8988T (cell line): ENCODE data around the gene KRTAP10-7.
"Not testable (repeated sequence)": the region's sequence is repeated elsewhere in the genome, so short reads cannot be mapped to it uniquely, and the experiment has no call there.

ENCODE experiments used
- DNase-seq: peaks from one replicate; pipeline ENCODE4 v3.0.0; 2011

KRTAP10-7 gene

DNA sequence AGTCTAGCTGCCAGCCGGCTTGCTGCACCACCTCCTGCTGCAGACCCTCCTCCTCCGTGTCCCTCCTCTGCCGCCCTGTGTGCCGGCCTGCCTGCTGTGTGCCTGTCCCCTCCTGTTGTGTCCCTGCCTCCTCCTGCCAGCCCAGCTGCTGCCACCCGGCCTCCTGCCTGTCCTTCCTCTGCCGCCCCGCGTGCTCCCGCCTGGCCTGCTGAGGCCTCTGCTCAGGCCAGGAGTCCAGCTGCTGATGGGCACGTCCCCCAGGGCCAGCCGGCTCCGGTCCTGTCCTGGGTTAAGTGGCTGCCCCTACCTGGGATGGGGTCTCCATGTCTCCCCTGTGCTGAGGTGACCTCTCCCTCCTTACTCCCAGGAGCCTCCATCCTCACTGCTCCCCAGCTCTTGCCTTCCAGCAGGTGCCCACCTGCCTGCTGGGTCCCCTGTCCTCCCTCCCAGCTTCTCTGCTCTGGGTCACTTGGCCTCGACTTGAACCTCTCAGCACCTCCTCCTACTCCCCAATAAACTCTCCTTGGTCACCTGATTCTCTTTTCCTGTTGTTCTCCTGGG is 12.4 kb downstream of the KRTAP10-7 start:
- no peak for DNase-seq

DNA sequence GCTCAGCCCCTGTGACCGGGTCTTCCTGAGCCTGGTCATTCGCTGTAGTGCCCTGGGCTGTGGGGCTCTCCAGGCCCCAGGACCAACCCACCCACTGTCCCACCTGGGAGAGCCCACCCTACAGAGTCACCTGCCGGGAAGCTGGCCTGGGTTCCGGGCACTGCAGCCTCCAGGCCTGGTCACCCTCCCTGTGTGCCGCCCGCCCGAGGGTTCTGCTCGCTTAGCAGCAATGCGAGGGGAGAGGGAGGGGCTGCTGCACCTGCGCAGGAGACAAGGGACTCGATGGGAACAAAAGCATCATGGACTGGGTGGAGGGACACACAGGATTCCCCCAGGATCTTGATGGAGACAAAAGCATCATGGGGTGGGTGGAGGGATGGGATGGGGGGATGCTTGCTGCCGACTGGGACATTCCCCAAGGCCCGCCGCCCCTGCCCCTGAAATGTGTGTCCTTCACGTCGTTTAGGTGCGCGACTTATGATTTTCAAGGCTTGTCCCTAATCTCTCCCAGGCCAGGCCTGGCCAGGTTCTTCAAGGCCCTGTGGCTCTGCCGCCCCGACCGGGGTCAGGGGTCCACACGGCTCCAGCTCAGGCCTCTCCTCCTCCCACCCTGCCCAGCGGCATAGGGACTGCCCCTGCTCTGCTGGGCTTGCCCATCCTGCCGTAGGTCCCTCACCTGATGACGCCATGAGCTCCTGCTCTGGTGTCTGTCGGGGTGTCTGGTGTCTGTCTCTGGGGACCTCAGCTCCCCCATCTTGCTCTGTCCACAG is 13.2 kb downstream of the KRTAP10-7 start:
- DNase-seq: no peak

DNA sequence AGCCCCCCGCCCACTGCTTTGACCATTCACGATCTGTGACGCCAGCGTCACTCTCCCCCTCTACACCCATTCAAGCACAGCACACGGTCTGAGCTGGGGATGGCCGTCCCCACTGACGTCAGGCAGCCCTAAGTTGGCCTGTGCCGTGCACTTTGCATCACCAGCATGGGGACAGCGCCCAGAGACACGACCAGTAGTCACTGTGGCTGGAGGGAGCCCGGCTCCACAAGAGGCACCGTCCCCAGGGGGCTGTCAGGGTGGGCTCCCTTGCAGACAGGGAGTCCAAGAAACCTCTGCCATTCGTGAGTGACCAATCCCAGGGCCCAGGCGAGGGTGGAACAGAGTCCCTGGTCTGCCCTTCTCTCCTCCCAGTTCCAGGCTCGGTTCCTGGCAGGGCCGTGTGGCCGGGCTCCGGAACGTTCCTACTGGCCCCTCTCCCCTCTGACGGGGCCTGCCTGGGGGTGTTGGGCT is 13.8 kb downstream of the KRTAP10-7 start:
- DNase-seq: no peak

DNA sequence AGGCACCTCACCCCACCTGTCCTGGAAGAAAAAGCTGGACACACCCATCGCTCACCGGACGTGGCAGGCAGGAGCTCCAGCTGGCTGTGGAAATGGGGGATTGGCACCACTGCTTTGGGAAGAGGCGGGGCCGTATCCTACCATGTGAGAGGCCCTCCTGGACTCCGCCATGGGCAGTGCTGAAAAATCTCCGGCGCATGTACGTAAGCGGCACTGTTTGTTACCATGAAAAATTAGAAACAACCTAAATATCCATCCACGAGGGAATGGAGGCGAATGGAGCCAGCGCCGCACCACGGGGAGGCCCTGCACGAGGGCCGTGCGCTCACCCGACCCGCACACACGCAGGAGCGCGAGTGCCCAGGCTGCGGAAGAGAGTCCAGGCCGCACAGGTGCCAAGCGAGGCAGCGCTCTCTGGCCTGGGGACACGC is 14.6 kb downstream of the KRTAP10-7 start:
- DNase-seq: no peak

DNA sequence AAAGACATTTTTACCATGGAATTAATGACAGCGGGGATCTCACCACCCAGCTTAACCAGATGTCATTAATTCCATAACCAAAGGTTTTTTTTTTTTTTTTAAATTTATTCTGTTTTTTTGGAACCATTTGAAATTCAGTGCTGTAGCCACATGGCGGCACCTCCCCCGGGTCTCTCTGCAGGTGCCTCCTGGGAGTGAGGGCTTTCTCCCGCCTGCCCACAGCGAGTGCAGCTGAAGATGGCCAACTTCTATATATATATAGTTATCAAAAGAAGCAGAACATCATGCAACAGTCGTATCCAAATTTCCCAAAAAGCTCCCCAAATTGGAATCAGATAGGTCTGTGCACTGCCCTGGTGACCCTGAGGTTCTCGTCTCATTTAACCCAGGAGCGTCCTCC is 15.1 kb downstream of the KRTAP10-7 start:
- no peak for DNase-seq

DNA sequence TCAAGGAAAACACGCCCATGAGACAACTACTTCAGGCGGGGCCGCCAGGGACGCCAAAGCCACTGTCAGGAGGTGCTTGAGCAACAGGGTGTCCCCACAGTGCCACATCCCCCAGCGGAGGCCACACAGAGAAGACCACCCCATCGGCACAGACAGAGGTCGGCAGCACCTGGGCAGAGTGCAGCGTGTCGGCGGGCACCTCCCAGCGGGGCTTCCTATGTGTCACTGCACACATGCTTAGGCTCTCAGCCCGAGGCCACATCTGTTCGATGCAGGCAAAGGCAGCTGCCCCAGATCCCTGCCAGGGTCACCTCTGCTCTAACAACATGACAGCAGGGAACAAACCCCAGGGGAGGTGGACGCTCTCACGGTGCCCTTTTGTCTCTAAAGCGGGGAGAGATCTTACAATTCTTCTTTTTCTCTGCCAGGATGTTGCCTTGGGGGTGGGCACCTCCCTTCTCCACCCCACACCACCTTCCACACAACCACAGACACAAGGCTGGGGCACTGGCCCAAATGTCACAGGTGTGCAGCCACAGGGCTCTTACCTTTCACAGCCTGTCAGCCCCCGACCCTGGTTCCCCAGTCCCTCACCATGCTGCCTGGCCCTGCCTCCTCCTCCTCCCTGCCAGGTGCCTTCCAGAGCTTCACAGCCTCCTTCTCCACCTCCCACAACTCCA is 15.7 kb downstream of the KRTAP10-7 start:
- no peak for DNase-seq

DNA sequence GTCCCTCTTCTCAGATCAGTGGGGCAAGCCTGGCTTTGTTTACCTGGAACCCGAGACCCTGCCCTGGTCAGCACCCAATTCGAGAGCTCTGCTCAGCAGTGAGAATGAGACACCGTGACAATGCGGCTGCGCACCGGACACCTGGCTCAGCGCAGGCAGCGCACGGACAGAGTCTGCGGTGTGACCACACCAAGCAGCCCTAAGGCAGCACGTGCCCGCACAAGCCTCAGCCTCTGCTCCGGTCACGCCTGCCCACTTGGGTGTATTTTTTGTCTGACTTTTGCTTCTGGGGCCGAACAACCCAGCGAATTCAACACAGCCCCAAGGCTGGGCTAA is 16.2 kb downstream of the KRTAP10-7 start:
- no peak for DNase-seq

DNA sequence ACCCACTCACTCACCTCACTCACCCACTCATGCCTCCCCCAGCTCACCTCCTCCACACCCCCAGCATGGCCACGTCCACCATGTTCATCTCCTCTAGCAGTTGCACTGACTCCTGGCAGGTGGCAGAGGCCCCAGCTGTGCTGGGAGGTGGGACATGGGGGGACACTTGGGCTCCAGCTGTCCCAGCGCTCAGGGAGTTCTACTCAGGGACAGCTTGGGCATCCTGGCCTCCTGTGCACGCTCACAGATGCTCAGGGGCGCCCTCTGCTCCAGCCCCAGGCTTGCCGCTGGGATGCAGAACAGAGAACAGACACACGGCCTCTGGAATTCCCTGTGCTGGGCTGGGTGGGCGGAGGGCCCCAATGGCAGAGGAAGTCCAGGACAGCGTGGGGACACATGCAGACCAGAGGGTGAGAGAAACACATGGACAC is 16.7 kb downstream of the KRTAP10-7 start:
- no peak for DNase-seq

DNA sequence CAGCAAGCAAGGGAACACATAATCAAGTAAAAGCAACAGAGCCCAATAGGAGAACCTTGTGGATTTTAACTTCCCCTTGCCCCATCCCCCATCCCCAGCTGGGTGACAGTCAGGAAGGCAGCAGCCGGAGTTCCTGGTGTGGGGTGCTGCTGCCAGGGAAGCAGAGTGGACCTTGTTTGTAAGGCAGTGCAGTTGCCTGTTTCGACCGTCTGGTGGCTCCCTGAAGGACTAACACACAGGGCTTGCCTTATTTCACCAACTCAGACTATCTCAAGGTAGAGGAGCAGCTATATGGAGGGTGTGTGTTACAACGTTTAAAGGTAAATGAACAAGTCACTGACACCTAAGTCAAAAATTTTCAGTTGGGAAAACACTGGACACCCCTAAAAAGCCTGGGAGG is 18.1 kb downstream of the KRTAP10-7 start:
- peak; percentile 35 for DNase-seq

DNA sequence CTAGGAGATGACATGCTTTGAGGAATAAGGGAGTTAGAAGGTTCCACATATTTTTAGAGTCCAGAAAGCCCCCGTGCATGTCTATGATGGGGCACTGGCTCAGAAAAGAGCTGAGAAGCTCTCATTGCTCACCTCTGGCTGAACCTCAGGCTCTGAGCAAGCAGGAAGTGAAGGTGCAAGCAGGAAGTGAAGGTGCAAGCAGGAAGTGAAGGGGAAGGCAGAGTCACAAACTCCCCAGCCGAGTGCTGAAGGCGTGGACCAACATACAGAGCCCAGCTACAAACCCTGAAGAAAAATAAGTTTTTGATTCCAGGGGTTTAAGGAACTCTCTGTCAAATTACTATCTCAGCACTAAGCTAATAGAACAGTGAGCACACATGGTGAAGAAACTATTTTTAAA is 18.5 kb downstream of the KRTAP10-7 start:
- DNase-seq: no peak

DNA sequence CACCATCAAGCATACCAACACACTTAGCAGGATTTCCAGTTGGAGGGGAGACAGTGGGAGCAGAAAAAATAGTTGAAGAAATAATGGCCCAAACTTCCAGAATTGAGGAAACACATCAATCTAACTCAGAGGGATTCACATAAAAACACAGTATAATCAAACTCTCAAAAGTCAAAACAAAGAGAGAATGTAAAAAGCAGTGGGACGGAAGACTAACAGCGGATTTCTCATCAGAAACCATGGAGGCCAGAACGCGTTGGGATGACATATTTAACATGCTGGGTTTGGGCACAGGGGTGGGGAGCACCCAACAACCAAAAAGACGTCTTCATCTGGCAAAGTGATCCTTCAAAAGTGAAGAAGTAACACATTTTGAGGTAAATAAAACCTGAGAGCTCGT is 19.5 kb downstream of the KRTAP10-7 start:
- DNase-seq: no peak

DNA sequence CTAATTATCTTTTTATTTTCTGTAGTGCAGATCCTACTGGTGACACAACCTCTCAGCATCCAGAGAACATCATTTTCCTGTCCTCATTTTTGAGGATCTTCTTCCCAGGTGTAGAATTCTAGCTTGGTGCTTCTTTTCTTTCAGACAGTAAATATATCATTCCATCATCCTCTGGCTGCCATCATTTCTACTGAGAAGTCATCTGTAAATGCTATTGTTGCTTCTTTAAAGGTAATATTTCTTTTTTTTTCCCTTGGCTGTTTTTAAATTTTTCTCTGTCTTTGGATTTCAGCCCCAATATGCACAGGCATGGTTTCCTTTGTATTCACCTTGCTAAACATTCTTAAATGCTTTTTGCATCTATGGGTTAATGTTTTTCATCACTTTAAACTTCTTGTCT is 23.2 kb downstream of the KRTAP10-7 start:
- DNase-seq: no peak

DNA sequence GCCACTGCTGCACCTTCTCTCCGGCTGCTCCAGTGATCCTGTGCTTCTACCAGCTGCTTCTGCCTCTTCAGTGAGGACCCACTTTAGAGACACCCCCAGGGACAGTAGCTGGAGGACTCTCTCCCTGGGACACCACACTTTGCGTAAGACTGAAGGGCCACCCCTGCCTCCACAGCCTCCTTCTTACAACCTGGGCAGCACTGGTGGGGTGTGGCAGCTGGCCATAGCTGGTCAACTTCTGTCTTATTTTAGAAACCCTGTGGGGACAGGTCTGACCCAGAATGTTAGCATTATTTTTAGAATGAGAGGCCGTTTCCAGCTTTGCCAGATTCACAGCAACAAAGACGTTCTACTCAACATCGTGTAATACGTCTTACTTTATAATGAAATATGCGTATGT is 25.4 kb downstream of the KRTAP10-7 start:
- DNase-seq: no peak

DNA sequence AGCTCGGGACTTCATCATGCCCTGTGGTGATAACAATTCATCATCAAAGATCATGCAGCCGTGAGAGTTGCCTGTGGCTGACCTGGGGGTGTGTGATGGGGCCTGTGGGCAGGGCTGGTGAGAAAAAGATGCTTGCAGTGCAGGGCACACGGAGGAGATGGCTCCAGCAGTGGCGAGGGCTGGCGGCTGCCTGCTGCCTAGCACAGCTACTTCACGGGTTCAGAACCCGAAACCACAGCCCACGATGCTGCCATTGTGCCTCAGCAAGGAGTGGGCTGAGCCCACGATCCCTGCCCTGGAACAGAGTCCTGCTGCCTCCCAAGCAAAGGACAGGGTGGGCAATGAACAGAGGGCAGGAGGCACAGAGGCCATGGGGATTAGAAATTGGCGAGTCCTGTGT is 25.9 kb downstream of the KRTAP10-7 start:
- no peak for DNase-seq

DNA sequence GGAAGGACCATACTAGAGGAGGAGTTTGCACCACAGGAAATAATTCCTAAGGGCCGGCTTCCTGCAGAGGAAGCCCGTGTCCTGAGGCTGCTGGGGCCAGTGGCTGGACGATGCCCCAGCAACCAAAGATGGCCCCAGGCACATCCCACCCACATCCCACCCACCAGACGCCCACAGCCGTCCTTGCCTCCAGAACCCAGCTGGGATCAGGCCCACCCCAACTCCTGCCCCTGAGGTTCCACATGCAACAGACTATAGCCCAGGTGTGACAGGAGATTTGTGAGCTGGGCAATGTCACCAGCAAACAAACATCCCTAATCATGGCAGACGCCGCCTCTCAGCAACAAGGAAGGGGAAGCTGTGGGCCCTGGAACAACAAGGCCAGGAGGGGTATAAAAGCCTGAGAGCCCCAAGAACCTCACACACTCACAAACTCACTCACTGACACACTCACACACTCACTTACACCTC is 26.3 kb downstream of the KRTAP10-7 start, which contains the start of gene KRTAP10-9:
Gene KRTAP10-9 (plus strand): TSS at position 421 of the 471 bp plus-strand sequence. CDS start 79 bp downstream, outside the sequence.
- no peak for DNase-seq

DNA sequence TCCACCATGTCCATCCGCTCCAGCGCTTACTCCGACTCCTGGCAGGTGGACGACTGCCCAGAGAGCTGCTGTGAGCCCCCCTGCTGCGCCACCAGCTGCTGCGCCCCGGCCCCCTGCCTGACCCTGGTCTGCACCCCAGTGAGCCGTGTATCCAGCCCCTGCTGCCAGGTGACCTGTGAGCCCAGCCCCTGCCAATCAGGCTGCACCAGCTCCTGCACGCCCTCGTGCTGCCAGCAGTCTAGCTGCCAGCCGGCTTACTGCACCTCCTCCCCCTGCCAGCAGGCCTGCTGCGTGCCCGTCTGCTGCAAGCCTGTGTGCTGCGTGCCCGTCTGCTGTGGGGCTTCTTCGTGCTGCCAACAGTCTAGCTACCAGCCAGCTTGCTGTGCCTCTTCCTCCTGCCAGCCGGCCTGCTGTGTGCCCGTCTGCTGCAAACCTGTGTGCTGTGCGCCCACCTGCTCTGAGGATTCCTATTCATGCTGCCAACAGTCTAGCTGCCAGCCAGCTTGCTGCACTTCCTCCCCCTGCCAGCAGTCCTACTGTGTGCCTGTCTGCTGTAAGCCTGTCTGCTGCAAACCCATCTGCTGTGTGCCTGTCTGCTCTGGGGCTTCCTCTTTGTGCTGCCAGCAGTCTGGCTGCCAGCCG is 26.9 kb downstream of the KRTAP10-7 start:
- not testable (repeated sequence) for DNase-seq

DNA sequence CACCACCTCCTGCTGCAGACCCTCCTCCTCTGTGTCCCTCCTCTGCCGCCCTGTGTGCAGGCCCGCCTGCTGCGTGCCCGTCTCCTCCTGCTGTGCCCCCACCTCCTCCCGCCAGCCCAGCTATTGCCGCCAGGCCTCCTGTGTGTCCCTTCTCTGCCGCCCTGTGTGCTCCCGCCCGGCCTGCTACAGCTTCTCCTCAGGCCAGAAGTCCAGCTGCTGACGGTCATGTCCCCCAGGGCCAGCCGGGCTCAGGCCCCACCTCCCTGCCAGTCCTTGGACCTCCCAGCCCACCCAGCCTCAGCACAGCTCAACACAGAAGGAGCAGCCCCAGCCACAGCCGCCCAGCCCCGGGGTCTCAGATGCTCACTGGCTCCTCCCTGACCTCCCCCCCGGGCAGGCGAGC is 27.4 kb downstream of the KRTAP10-7 start:
- DNase-seq: not testable (repeated sequence)

DNA sequence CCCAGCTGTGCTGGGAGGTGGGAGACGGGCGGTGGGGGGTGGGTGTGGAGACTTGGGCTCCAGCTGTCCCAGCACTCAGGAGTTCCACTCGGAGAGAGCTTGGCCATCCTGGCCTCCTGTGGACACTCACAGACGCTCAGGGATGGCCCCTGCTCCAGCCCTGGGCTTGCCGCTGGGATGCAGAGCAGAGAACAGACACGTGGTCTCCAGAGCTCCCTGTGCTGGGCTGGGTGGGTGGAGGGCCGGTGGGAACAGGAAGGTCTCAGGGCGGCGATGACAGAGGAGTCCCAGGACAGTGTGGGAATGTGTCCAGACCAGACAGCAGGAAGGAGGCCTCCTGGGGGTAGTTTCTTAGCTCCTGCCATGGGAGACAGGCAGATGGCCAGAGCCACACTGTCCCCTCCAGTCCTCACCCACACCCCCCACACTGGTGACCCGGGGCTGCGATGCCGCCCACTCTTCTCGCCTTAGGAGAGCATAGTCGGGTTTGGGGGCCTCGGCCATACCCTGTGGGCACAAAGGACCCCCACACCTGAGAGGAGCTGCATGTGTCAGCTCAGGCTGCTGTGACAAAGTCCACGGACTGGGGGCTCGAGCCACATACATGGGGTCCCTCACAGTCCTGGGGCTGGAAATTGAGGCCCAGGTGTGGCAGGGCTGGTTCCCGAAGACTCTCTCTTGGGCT is 28.5 kb downstream of the KRTAP10-7 start:
- no peak for DNase-seq

DNA sequence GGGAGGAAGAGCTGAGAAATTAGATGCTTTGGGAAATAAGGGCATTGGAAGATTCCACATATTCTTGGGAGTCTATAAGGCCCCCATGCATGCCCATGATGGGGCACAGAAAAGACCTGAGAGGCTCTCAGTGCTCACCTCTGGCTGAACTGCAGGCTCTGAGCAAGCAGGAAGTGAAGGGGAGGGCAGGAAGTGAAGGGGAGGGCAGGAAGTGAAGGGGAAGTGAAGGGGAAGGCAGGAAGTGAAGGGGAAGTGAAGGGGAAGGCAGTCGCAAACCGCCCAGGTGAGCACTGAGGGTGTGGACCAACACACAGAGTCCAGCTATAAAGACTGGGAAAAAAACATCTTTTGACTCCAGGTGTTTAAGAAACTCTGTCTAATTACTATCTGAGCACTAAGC is 30.0 kb downstream of the KRTAP10-7 start:
- DNase-seq: no peak

DNA sequence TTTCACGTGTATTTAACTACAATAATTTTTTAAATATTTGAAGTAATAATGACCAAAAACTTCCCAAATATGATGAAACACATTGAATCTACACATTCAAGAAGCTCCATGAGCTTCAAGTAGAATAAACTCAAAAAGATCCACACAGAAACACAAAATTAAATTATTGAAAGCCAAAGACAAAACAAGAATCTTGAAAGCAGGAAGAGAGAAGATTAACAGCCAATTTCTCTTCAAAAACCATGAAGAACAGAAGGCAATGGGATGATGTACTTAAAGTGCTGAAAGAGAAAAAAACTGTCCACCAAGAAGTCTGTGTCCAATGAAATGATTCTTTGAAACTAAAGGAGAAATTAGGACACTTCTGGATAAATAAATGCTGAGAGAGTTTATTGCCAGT is 31.7 kb downstream of the KRTAP10-7 start:
- no peak for DNase-seq

DNA sequence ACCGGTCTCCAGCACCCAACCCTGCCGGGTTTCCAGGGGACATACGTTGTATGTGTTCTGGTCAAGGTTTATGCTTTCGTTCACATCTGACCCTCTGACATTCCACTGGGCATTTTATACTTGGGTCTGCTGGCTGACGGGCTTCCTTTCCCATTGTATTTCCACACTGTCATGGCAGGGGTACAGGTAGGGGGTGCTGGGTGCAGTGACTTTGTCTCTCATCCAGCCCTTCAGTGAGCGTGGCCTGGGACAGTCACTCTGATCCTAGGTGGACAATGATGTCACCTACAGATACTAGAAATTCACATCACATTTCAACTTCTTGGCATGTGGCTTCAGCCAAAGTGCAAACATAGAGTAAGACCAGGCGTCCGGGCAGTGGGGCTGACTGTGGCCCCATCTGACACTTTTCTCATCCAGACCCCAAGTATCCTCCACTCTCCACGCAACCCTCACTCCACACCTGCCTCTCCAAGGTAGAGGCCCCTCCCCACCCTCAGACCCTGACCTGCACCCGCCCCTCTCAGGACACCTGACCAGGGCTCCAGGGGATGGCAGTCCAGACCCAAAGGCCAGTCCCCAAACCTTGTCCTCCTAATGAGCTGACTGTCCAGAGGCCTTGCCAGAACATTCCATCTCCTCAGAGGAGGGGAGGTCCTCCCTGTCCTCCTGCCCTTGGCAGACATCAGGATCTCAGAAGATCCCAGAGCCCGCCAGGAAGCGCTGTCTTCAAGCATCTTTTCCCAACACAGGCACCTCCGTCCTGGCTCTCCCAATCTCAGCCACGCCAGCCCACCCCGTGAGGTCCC is 36.0 kb downstream of the KRTAP10-7 start:
- DNase-seq: no peak
